Measurements from ENCODE around the gene FAM83C.

FAM83C gene

GRCh38 chr20:35290186-35290886, 1.9 kb downstream of the FAM83C start:
- Histone ChIP-seq H3K36me3 (ENCODE audit: control insufficient read depth in 1 of 2, insufficient read depth in 2 of 2, low read length in 2 of 2) (no peaks in the 10 kb centered on the region), H3K4me1 (ENCODE audit: control insufficient read depth in 1 of 2, insufficient read depth in 2 of 2, low read length in 2 of 2) (peaks cover 12 to 14% of the 10 kb centered on the region in 2 donors), H3K4me3 (ENCODE audit: low read depth in 1 of 2, low read length in 2 of 2) (no peak overlapping the region), H3K27me3 (ENCODE audit: control insufficient read depth in 1 of 2, insufficient read depth in 2 of 2, low read length in 2 of 2) (no peaks in the 10 kb centered on the region), H3K9me3 (ENCODE audit: control insufficient read depth in 1 of 2, low read length in 2 of 2) (no peaks in the 10 kb centered on the region), H3K9ac (ENCODE audit: low read depth in 1 of 2, low read length in 2 of 2) (no peak overlapping the region), H3K27ac (ENCODE audit: low read depth, low read length) (no peak overlapping the region)

GRCh38 chr20:35288325-35289060, 3.7 kb downstream of the FAM83C start:
- Histone ChIP-seq H3K27ac (ENCODE audit: low read depth, low read length) (no peak overlapping the region), H3K27me3 (ENCODE audit: control insufficient read depth in 1 of 2, insufficient read depth in 2 of 2, low read length in 2 of 2) (no peaks in the 10 kb centered on the region), H3K9ac (ENCODE audit: low read depth in 1 of 2, low read length in 2 of 2) (no peak overlapping the region), H3K9me3 (ENCODE audit: control insufficient read depth in 1 of 2, low read length in 2 of 2) (no peaks in the 10 kb centered on the region), H3K4me1 (ENCODE audit: control insufficient read depth in 1 of 2, insufficient read depth in 2 of 2, low read length in 2 of 2) (peaks cover 22 to 24% of the 10 kb centered on the region in 2 donors), H3K36me3 (ENCODE audit: control insufficient read depth in 1 of 2, insufficient read depth in 2 of 2, low read length in 2 of 2) (peaks cover 0 to under 1% of the 10 kb centered on the region in 2 donors), H3K4me3 (ENCODE audit: low read depth in 1 of 2, low read length in 2 of 2) (no peak overlapping the region)

- Histone ChIP-seq H3K27me3 (ENCODE audit: control insufficient read depth in 1 of 2, insufficient read depth in 2 of 2, low read length in 2 of 2) (no peaks in the 10 kb centered on the region), H3K4me3 (ENCODE audit: low read depth in 1 of 2, low read length in 2 of 2) (no peak overlapping the region), H3K9me3 (ENCODE audit: control insufficient read depth in 1 of 2, low read length in 2 of 2) (no peaks in the 10 kb centered on the region), H3K27ac (ENCODE audit: low read depth, low read length) (no peak overlapping the region), H3K9ac (ENCODE audit: low read depth in 1 of 2, low read length in 2 of 2) (no peak overlapping the region), H3K36me3 (ENCODE audit: control insufficient read depth in 1 of 2, insufficient read depth in 2 of 2, low read length in 2 of 2) (peaks cover 0 to 4% of the 10 kb centered on the region in 2 donors), H3K4me1 (ENCODE audit: control insufficient read depth in 1 of 2, insufficient read depth in 2 of 2, low read length in 2 of 2) (peaks cover 26 to 28% of the 10 kb centered on the region in 2 donors)
These were observed 4.5 kb downstream of the FAM83C start for GRCh38 chr20:35287509-35288324.

GRCh38 chr20:35286899-35287508, 5.2 kb downstream of the FAM83C start:
- Histone ChIP-seq H3K9me3 (ENCODE audit: control insufficient read depth in 1 of 2, low read length in 2 of 2) (no peaks in the 10 kb centered on the region), H3K27me3 (ENCODE audit: control insufficient read depth in 1 of 2, insufficient read depth in 2 of 2, low read length in 2 of 2) (no peaks in the 10 kb centered on the region), H3K9ac (ENCODE audit: low read depth in 1 of 2, low read length in 2 of 2) (no peak overlapping the region), H3K27ac (ENCODE audit: low read depth, low read length) (no peak overlapping the region), H3K4me1 (ENCODE audit: control insufficient read depth in 1 of 2, insufficient read depth in 2 of 2, low read length in 2 of 2) (peaks cover 28 to 31% of the 10 kb centered on the region in 2 donors), H3K4me3 (ENCODE audit: low read depth in 1 of 2, low read length in 2 of 2) (no peak overlapping the region), H3K36me3 (ENCODE audit: control insufficient read depth in 1 of 2, insufficient read depth in 2 of 2, low read length in 2 of 2) (peaks cover 3 to 7% of the 10 kb centered on the region in 2 donors)

GRCh38 chr20:35286077-35286898, 5.9 kb downstream of the FAM83C start:
- Histone ChIP-seq H3K4me1 (ENCODE audit: control insufficient read depth in 1 of 2, insufficient read depth in 2 of 2, low read length in 2 of 2) (peaks cover 28 to 31% of the 10 kb centered on the region in 2 donors), H3K27ac (ENCODE audit: low read depth, low read length) (no peak overlapping the region), H3K9me3 (ENCODE audit: control insufficient read depth in 1 of 2, low read length in 2 of 2) (no peaks in the 10 kb centered on the region), H3K36me3 (ENCODE audit: control insufficient read depth in 1 of 2, insufficient read depth in 2 of 2, low read length in 2 of 2) (peaks cover 3 to 12% of the 10 kb centered on the region in 2 donors), H3K9ac (ENCODE audit: low read depth in 1 of 2, low read length in 2 of 2) (peak overlapping the region in 1 of 2 donors; percentile 14), H3K4me3 (ENCODE audit: low read depth in 1 of 2, low read length in 2 of 2) (peak overlapping the region in 1 of 2 donors; percentile 76), H3K27me3 (ENCODE audit: control insufficient read depth in 1 of 2, insufficient read depth in 2 of 2, low read length in 2 of 2) (no peaks in the 10 kb centered on the region)

- peak overlapping the region in 1 of 2 donors; percentile 34 for H3K9ac ChIP-seq (ENCODE audit: low read depth in 1 of 2, low read length in 2 of 2)
- peak overlapping the region in 1 of 2 donors; percentile 76 for H3K4me3 ChIP-seq (ENCODE audit: low read depth in 1 of 2, low read length in 2 of 2)
- peaks cover 3 to 16% of the 10 kb centered on the region in 2 donors for H3K36me3 ChIP-seq (ENCODE audit: control insufficient read depth in 1 of 2, insufficient read depth in 2 of 2, low read length in 2 of 2)
- no peak overlapping the region for H3K27ac ChIP-seq (ENCODE audit: low read depth, low read length)
- H3K9me3 ChIP-seq (ENCODE audit: control insufficient read depth in 1 of 2, low read length in 2 of 2): no peaks in the 10 kb centered on the region
- H3K4me1 ChIP-seq (ENCODE audit: control insufficient read depth in 1 of 2, insufficient read depth in 2 of 2, low read length in 2 of 2): peaks cover 28 to 31% of the 10 kb centered on the region in 2 donors
- no peaks in the 10 kb centered on the region for H3K27me3 ChIP-seq (ENCODE audit: control insufficient read depth in 1 of 2, insufficient read depth in 2 of 2, low read length in 2 of 2)
These were observed 6.5 kb downstream of the FAM83C start for GRCh38 chr20:35285806-35286076.

- Histone ChIP-seq H3K27me3 (ENCODE audit: control insufficient read depth in 1 of 2, insufficient read depth in 2 of 2, low read length in 2 of 2) (no peaks in the 10 kb centered on the region), H3K4me1 (ENCODE audit: control insufficient read depth in 1 of 2, insufficient read depth in 2 of 2, low read length in 2 of 2) (peaks cover 28 to 31% of the 10 kb centered on the region in 2 donors), H3K9me3 (ENCODE audit: control insufficient read depth in 1 of 2, low read length in 2 of 2) (no peaks in the 10 kb centered on the region), H3K9ac (ENCODE audit: low read depth in 1 of 2, low read length in 2 of 2) (peak overlapping the region; percentile 88), H3K36me3 (ENCODE audit: control insufficient read depth in 1 of 2, insufficient read depth in 2 of 2, low read length in 2 of 2) (peaks cover 7 to 21% of the 10 kb centered on the region in 2 donors), H3K27ac (ENCODE audit: low read depth, low read length) (peak overlapping the region; percentile 76), H3K4me3 (ENCODE audit: low read depth in 1 of 2, low read length in 2 of 2) (peak overlapping the region; percentile 76 to 89)
These were observed 7.0 kb downstream of the FAM83C start for GRCh38 chr20:35284992-35285805.

GRCh38 chr20:35284267-35284991, 7.8 kb downstream of the FAM83C start, which contains the start of gene EIF6:
TSS of gene EIF6 (minus strand) at chr20:35284772. CDS start at chr20:35284487, 285 bp downstream.
- peak within 1 kb of the TSS; percentile 88 for H3K9ac ChIP-seq (ENCODE audit: low read depth in 1 of 2, low read length in 2 of 2)
- peak within 1 kb of the TSS; percentile 76 to 89 for H3K4me3 ChIP-seq (ENCODE audit: low read depth in 1 of 2, low read length in 2 of 2)
- no peaks in the 10 kb centered on the region for H3K27me3 ChIP-seq (ENCODE audit: control insufficient read depth in 1 of 2, insufficient read depth in 2 of 2, low read length in 2 of 2)
- H3K9me3 ChIP-seq (ENCODE audit: control insufficient read depth in 1 of 2, low read length in 2 of 2): no peaks in the 10 kb centered on the region
- peaks cover 31 to 34% of the 10 kb centered on the region in 2 donors for H3K4me1 ChIP-seq (ENCODE audit: control insufficient read depth in 1 of 2, insufficient read depth in 2 of 2, low read length in 2 of 2)
- H3K27ac ChIP-seq (ENCODE audit: low read depth, low read length): peak within 1 kb of the TSS; percentile 76
- H3K36me3 ChIP-seq (ENCODE audit: control insufficient read depth in 1 of 2, insufficient read depth in 2 of 2, low read length in 2 of 2): peaks cover 15 to 29% of the 10 kb centered on the region in 2 donors
